Heart left ventricle (tissue), 16 donors: ENCODE measurements around the gene CKAP4. TPM values are rescaled to one million over a fixed set of nuclear protein-coding genes. Genes with fewer than 3 reads are reported as not detected.
A peak's percentile ranks its signal among the peaks of the same experiment; 100 is the strongest.

Source experiments
- ATAC-seq, 4 donors: fragments of 200-7000 bp; cut with Tn5 transposase; one replicate each; pipeline ENCODE4 v1.9.1; 2020 to 2022; ENCODE audit warnings: moderate library complexity in 4 of 4, mild to moderate bottlenecking in 3 of 4, moderate number of reproducible peaks in 1 of 4
- DNase-seq, 5 donors: peaks; one replicate each; pipeline ENCODE4 v3.0.0-alpha.2; 2020
- H3K27ac ChIP-seq, 12 donors: fragments of 200-600 bp; sonication (generic) in 4 of 12; one replicate each; pipeline versions ENCODE4 v1.5.0 to v1.8.0; 2016 to 2022; ENCODE audit warnings: mild to moderate bottlenecking in 2 of 12
- H3K27me3 ChIP-seq, 9 donors: fragments of 200-600 bp; sonication (generic) in 2 of 9; one replicate each; pipeline versions ENCODE4 v1.5.1 to v1.8.0; 2016 to 2022; ENCODE audit warnings: mild to moderate bottlenecking in 3 of 9
- H3K36me3 ChIP-seq, 9 donors: fragments of 200-600 bp; sonication (generic) in 2 of 9; one replicate each; pipeline versions ENCODE4 v1.5.0 to v1.8.0; 2018 to 2022; ENCODE audit warnings: mild to moderate bottlenecking in 2 of 9
- H3K4me1 ChIP-seq, 12 donors: fragments of 200-600 bp; sonication (generic) in 4 of 12; one replicate each; pipeline versions ENCODE4 v1.5.0 to v1.8.0; 2016 to 2022; ENCODE audit warnings: mild to moderate bottlenecking in 3 of 12
- H3K4me3 ChIP-seq, 12 donors: fragments of 200-600 bp; sonication (generic) in 4 of 12; one replicate each; pipeline versions ENCODE4 v1.5.0 to v1.8.0; 2017 to 2022; ENCODE audit warnings: mild to moderate bottlenecking in 9 of 12, moderate library complexity in 4 of 12
- H3K9me3 ChIP-seq, 12 donors: fragments of 200-600 bp; sonication (generic) in 4 of 12; one replicate each; pipeline versions ENCODE4 v1.5.0 to v1.8.0; 2016 to 2022; ENCODE audit warnings: mild to moderate bottlenecking in 1 of 12
- CTCF ChIP-seq, 12 donors: fragments of 200-600 bp; sonication (generic) in 4 of 12; IDR thresholded peaks; one replicate each; pipeline versions ENCODE4 v1.5.0 to v1.8.0; 2018 to 2022; ENCODE audit warnings: antibody characterized with exemption in 12 of 12, mild to moderate bottlenecking in 5 of 12
- POLR2A ChIP-seq, 2 donors: fragments of 450-650 bp; IDR thresholded peaks; one replicate each; pipeline ENCODE4 v1.6.1; 2017; ENCODE audit warnings: antibody characterized with exemption in 2 of 2, mild to moderate bottlenecking in 2 of 2, moderate library complexity in 2 of 2
- WGBS, 4 donors: extraction: QIAGEN DNeasy Blood & Tissue Kit in 2 of 4; methylation state at CpG; one replicate each; pipeline versions ENCODE4 v1.1.5 to v1.1.7; 2013 to 2018; 5-methylcytosine and 5-hydroxymethylcytosine counted together
- intact Hi-C, 10 donors: fragments of 100-400 bp; cut with DNase I; formaldehyde crosslinking; loops; one replicate each; pipeline versions ENCODE4 v1.11.1 to v1.14.2; 2022
- polyA plus RNA-seq, 2 donors: library from polyadenylated mRNA; stranded (reverse); fragments of 200-250 nt; gene quantifications; one replicate each; pipeline ENCODE4 v1.2.3, GENCODE V29; 2013
- total RNA-seq, 9 donors: library from RNA; depleted of rRNA in 2 of 9; stranded (reverse); fragments of >200 nt in 2 of 9; fragmentation: NEBNext Ultra II Directional in 3 of 9; extraction: Animal tissue kit (Norgen Biotek cat#: 25700) in 3 of 9; gene quantifications; one replicate each; pipeline versions ENCODE4 v1.1.0 to v1.2.4, GENCODE V29; 2016 to 2023
- donor health status: ischemic (EF 13 %, LVEDD 7.1; RV severe dilation, severe dysfunction).
- donor health status: healthy with polysubstance abuse.
- donor health status: DM: no; HTN: yes; CAD: no.
- donor health status: DM: no; HTN: no; CAD: no.
- donor health status: ischemic (EF 25% LVEDD 6.9; RV normal size, moderate dysfunction).
- donor health status: ischemic (EF 25% LVEDD 5.7; RV mildly dilated, moderate dysfunction).
- donor health status: healthy.
- donor health status: DM: yes; HTN: yes; CAD: no.
- donor health status: ischemic (EF 35%, LVEDD 5.7; RV mildly dilated, moderate dysfunction).
- donor health status: nonischemic (EF 11% LVEDD 7.7; RV severe dilation, severe dysfunction).
- donor health status: DM: yes; HTN: yes; CAD: no.
- donor health status: PGD.
- donor health status: ischemic (EF 29% LVEDD 5.4; RV normal size, mild dysfunction).
- donor health status: nonischemic (EF 23%, LVEDD 6.1; RV moderate dilation, normal function).

Gene CKAP4
- total and polyA plus RNA-seq, 11 donors, result 19.0 to 70.7 (median 53.7) TPM

GRCh38 chr12:106281056-106281782, 33.4 kb upstream of the CKAP4 start:
- Histone ChIP-seq H3K36me3 (no peaks in the 10 kb centered on the region), H3K27ac (peak overlapping the region in 4 of 12 donors; percentile 0 to 34 (median 30)), H3K27me3 (no peaks in the 10 kb centered on the region), H3K9me3 (peaks cover 0 to 8% (median 0%) of the 10 kb centered on the region in 12 donors), H3K4me3 (no peak overlapping the region), H3K4me1 (peaks cover 0 to 22% (median 12%) of the 10 kb centered on the region in 12 donors)
- TF ChIP-seq POLR2A (IDR thresholded peaks at IDR 0.05), result no peak
- TF ChIP-seq CTCF (IDR thresholded peaks at IDR 0.05), result no peak
- DNase-seq (no peak), ATAC-seq (peak; percentile 43 to 80 (median 70))
- intact Hi-C loops, result loop anchor here in 6 of 10 donors (2.0 to 5.0 kb wide), 6 partner anchors 34 to 864 kb away; partner anchors contain the start of gene CKAP4 (in 2 of the 6)
- WGBS, 4 donors, result 57 to 67% (median 63%) methylated on average over 3 of the region's 3 CpGs

GRCh38 chr12:106280106-106280505, 32.3 kb upstream of the CKAP4 start:
- WGBS, 4 donors, result 54 to 66% (median 60%) methylated on average over 4 of the region's 4 CpGs
- no peaks in the 10 kb centered on the region for H3K27me3 ChIP-seq
- no peak overlapping the region for H3K27ac ChIP-seq
- H3K4me3 ChIP-seq, result no peak overlapping the region
- peaks cover 0 to 8% (median 0%) of the 10 kb centered on the region in 12 donors for H3K9me3 ChIP-seq
- DNase-seq (no peak), ATAC-seq (no peak)
- TF ChIP-seq CTCF (IDR thresholded peaks at IDR 0.05) (no peak), POLR2A (IDR thresholded peaks at IDR 0.05) (no peak)
- intact Hi-C loops, result loop anchor here in 6 of 10 donors (2.0 to 5.0 kb wide), 6 partner anchors 33 to 863 kb away; partner anchors contain the start of gene CKAP4 (in 2 of the 6)
- H3K36me3 ChIP-seq, result no peaks in the 10 kb centered on the region
- H3K4me1 ChIP-seq, result peaks cover 0 to 22% (median 12%) of the 10 kb centered on the region in 12 donors

GRCh38 chr12:106276032-106276740, 28.4 kb upstream of the CKAP4 start:
- intact Hi-C loops, result loop anchor here in 1 of 10 donors (5.0 kb wide), 1 partner anchor 44 kb away; no protein-coding TSS in a partner anchor
- no peak for TF ChIP-seq CTCF (IDR thresholded peaks at IDR 0.05)
- no peak for TF ChIP-seq POLR2A (IDR thresholded peaks at IDR 0.05)
- H3K4me3 ChIP-seq, result no peak overlapping the region
- no peak overlapping the region for H3K27ac ChIP-seq
- H3K4me1 ChIP-seq, result peaks cover 0 to 16% (median 4%) of the 10 kb centered on the region in 12 donors
- DNase-seq (no peak), ATAC-seq (no peak)
- 77 to 97% (median 95%) methylated on average over 4 of the region's 4 CpGs for WGBS, 4 donors
- no peaks in the 10 kb centered on the region for H3K9me3 ChIP-seq
- H3K27me3 ChIP-seq, result no peaks in the 10 kb centered on the region
- H3K36me3 ChIP-seq, result no peaks in the 10 kb centered on the region

- H3K4me1 ChIP-seq, result peaks cover 0 to 15% (median 3%) of the 10 kb centered on the region in 12 donors
- no peak overlapping the region for H3K4me3 ChIP-seq
- WGBS, 4 donors, result 83 to 90% (median 87%) methylated on average over 9 of the region's 9 CpGs
- H3K27me3 ChIP-seq, result no peaks in the 10 kb centered on the region
- H3K9me3 ChIP-seq, result no peaks in the 10 kb centered on the region
- no peaks in the 10 kb centered on the region for H3K36me3 ChIP-seq
- TF ChIP-seq POLR2A (IDR thresholded peaks at IDR 0.05) (no peak), CTCF (IDR thresholded peaks at IDR 0.05) (no peak)
- no peak for ATAC-seq
- H3K27ac ChIP-seq, result no peak overlapping the region
- intact Hi-C loops, result loop anchor here in 2 of 10 donors (2.0 to 5.0 kb wide), 2 partner anchors 25 to 43 kb away; no protein-coding TSS in a partner anchor
- no peak for DNase-seq
Measured at GRCh38 chr12:106275458-106275857, 27.6 kb upstream of the CKAP4 start.
